Stomach (tissue), 8 donors: Measurements from ENCODE around the gene AZIN2. TPM values are rescaled to one million over a fixed set of nuclear protein-coding genes. Genes with fewer than 3 reads are reported as not detected.

ENCODE experiments used
- polyA plus RNA-seq, 3 donors: library from polyadenylated mRNA; stranded (reverse); fragments of 200-250 nt; gene quantifications; one replicate each; pipeline ENCODE4 v1.2.3, GENCODE V29; 2013
- total RNA-seq, 5 donors: library from RNA; depleted of rRNA; stranded (reverse); fragments of >200 nt; gene quantifications; one replicate each; pipeline versions ENCODE4 v1.1.0 to v1.2.3, GENCODE V29; 2014 to 2016
- donor health status: healthy with polysubstance abuse.
- donor health status: Bipolar disorder and iron deficiency.
- donor health status: healthy.

The AZIN2 gene
- total and polyA plus RNA-seq, 8 donors: 0.61 to 39.7 (median 2.0) TPM; not detected in 1

Other genes with a start within 250 kb of the AZIN2 start
- 10 to 100 TPM in 2 of 5 donors, 1 to 10 TPM in 1, under 1 TPM in 1, not detected in 1; 0.89 to 21.0 (median 6.9) TPM for gene FNDC5, start 210.2 kb upstream of the AZIN2 start, total RNA-seq
- 1 to 10 TPM; 2.0 to 9.9 (median 6.7) TPM for gene FNDC5, start 210.2 kb upstream of the AZIN2 start, polyA plus RNA-seq
- gene HPCA, start 194.7 kb upstream of the AZIN2 start, total RNA-seq: 1 to 10 TPM in 1 of 5 donors, not detected in 4; 4.9 TPM
- gene HPCA, start 194.7 kb upstream of the AZIN2 start, polyA plus RNA-seq: under 1 TPM in 2 of 3 donors, not detected in 1; 0.30 to 0.75 TPM
- 100 to 1,000 TPM in 3 of 5 donors, 10 to 100 TPM in 2; 34.9 to 408 (median 195) TPM for gene TMEM54, start 179.8 kb upstream of the AZIN2 start, total RNA-seq
- gene TMEM54, start 179.8 kb upstream of the AZIN2 start, polyA plus RNA-seq: 100 to 1,000 TPM; 104 to 249 (median 122) TPM
- 10 to 100 TPM in 3 of 5 donors, 1 to 10 TPM in 1, under 1 TPM in 1; 0.58 to 29.5 (median 10.3) TPM for gene RNF19B, start 116.3 kb upstream of the AZIN2 start, total RNA-seq
- 10 to 100 TPM in 1 of 3 donors, 1 to 10 TPM in 2; 9.1 to 10.4 (median 9.1) TPM for gene RNF19B, start 116.3 kb upstream of the AZIN2 start, polyA plus RNA-seq
- gene AK2, start 44.3 kb upstream of the AZIN2 start, total RNA-seq: 100 to 1,000 TPM in 4 of 5 donors, 10 to 100 TPM in 1; 71.0 to 263 (median 124) TPM
- 100 to 1,000 TPM in 2 of 3 donors, 10 to 100 TPM in 1; 98.8 to 129 (median 107) TPM for gene AK2, start 44.3 kb upstream of the AZIN2 start, polyA plus RNA-seq
- 10 to 100 TPM in 2 of 5 donors, 1 to 10 TPM in 3; 2.0 to 18.1 (median 4.5) TPM for gene TRIM62, start 100.9 kb downstream of the AZIN2 start, total RNA-seq
- gene TRIM62, start 100.9 kb downstream of the AZIN2 start, polyA plus RNA-seq: 1 to 10 TPM in 2 of 3 donors, under 1 TPM in 1; 0.76 to 3.2 (median 3.1) TPM
- gene ZNF362, start 175.3 kb downstream of the AZIN2 start, total RNA-seq: 10 to 100 TPM in 1 of 5 donors, 1 to 10 TPM in 4; 1.3 to 49.8 (median 1.8) TPM
- gene ZNF362, start 175.3 kb downstream of the AZIN2 start, polyA plus RNA-seq: 10 to 100 TPM; 10.1 to 12.6 (median 11.8) TPM
- not detected for gene A3GALT2, start 239.9 kb downstream of the AZIN2 start, total RNA-seq
- gene A3GALT2, start 239.9 kb downstream of the AZIN2 start, polyA plus RNA-seq: not detected